PFSK-1 (cell line): Measurements from ENCODE around the gene ZNF775.

Source experiments
- POLR2AphosphoS5 ChIP-seq: IDR thresholded peaks from 2 replicates; pipeline ENCODE4 v1.6.1; 2012; ENCODE audit warnings: low read depth, mild to moderate bottlenecking, control low read depth, low read length, moderate library complexity
- SIN3A ChIP-seq: IDR thresholded peaks from 2 replicates; pipeline ENCODE4 v1.6.1; 2012; ENCODE audit warnings: mild to moderate bottlenecking, low read length, moderate library complexity, borderline replicate concordance; ENCODE audit not compliant: insufficient read depth
- TAF1 ChIP-seq: IDR thresholded peaks from 2 replicates; pipeline ENCODE4 v1.6.1; 2012; ENCODE audit warnings: low read length, control low read depth, borderline replicate concordance; ENCODE audit not compliant: insufficient read depth
- TF ChIP-seq, protein P1 (sequence below), 2 experiments: IDR thresholded peaks; 2 replicates each; pipeline versions ENCODE4 v1.6.1 to v1.8.0; 2011 to 2012; ENCODE audit warnings: low read depth in 2 of 2, low read length in 2 of 2, control low read depth in 1 of 2, inconsistent platforms in 1 of 2, mild to moderate bottlenecking in 1 of 2, moderate library complexity in 1 of 2; ENCODE audit not compliant: insufficient read depth in 1 of 2

DNA sequence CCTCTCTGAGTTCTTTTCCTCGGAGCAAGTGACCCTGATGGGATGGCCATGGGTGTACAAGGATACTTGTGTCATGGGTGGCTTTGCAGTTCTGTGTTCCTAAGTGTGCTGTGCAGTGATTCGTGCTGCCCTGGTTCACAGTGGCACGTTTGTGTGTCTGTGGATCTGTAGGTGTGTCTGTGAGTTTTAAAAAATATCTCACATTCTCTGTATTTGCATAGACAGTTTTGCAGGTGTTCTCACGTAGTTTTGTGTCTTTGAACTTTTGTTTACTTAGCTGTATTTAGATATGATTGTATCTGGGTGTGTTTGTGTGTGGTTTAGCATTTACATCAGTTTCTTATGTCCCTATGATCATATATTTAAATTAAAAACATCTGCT is 3.7 kb downstream of the ZNF775 start:
- TF ChIP-seq, protein P1, sequence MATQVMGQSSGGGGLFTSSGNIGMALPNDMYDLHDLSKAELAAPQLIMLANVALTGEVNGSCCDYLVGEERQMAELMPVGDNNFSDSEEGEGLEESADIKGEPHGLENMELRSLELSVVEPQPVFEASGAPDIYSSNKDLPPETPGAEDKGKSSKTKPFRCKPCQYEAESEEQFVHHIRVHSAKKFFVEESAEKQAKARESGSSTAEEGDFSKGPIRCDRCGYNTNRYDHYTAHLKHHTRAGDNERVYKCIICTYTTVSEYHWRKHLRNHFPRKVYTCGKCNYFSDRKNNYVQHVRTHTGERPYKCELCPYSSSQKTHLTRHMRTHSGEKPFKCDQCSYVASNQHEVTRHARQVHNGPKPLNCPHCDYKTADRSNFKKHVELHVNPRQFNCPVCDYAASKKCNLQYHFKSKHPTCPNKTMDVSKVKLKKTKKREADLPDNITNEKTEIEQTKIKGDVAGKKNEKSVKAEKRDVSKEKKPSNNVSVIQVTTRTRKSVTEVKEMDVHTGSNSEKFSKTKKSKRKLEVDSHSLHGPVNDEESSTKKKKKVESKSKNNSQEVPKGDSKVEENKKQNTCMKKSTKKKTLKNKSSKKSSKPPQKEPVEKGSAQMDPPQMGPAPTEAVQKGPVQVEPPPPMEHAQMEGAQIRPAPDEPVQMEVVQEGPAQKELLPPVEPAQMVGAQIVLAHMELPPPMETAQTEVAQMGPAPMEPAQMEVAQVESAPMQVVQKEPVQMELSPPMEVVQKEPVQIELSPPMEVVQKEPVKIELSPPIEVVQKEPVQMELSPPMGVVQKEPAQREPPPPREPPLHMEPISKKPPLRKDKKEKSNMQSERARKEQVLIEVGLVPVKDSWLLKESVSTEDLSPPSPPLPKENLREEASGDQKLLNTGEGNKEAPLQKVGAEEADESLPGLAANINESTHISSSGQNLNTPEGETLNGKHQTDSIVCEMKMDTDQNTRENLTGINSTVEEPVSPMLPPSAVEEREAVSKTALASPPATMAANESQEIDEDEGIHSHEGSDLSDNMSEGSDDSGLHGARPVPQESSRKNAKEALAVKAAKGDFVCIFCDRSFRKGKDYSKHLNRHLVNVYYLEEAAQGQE (IDR thresholded peaks at IDR 0.05; ENCODE audit: insufficient read depth in 1 of 2, low read depth in 2 of 2, low read length in 2 of 2), result no peak
- TF ChIP-seq POLR2AphosphoS5 (no peak), TAF1 (no peak), SIN3A (no peak)
